ENCODE data around the gene RTL3. TPM values are rescaled to one million over a fixed set of nuclear protein-coding genes. Genes with fewer than 3 reads are reported as not detected.
A peak's percentile ranks its signal among the peaks of the same experiment; 100 is the strongest.
"Not testable (repeated sequence)": the region's sequence is repeated elsewhere in the genome, so short reads cannot be mapped to it uniquely, and the experiment has no call there.

RTL3 gene
- polyA plus RNA-seq (ENCODE audit: insufficient read length), result 1.8 TPM

DNA sequence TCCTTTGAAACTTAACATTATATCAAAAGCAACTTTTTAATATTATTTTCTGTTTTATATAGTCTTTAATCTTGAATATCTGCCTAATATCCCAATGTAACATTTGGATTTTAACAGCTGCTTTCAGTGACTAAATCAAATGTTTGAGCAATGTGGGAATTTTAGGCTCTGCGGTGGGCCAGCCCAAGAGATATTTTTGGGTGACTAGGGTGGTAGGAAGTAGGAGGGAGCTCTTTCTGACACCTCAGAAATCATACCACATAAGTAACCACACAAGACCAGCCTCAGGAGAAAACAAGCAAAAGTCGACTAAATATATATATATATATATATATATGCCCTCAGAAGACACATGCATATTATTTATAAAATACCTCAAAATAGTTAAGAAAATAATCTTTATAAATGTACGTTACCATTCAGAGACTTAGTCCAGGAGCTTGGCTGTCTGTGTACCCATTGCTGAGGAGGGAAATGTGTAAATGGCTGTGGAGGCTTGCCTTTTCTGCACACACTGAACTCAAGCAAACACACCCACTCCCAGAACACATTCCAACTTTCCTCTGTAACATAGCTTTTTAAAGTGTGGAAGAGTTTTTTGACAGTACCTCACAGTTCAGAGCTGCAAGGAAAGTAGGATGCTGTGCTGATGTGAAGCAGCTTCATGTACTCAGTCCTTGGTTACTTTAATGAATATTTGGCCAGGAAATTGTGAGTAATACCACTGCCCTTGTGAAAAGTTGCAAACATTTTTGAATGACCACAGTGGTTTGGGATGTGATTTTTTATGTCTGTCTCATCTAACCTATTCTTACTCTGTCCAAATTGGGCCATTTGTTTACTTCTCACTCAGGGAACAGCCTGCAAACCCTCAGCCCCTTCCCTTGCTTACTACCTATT lies at the start of gene RTL3:
Gene RTL3 (minus strand): TSS at position 484 of the 900 bp plus-strand sequence. CDS start 908 bp downstream, outside the sequence.
- no peak for DNase-seq (ENCODE audit: low read depth)

DNA sequence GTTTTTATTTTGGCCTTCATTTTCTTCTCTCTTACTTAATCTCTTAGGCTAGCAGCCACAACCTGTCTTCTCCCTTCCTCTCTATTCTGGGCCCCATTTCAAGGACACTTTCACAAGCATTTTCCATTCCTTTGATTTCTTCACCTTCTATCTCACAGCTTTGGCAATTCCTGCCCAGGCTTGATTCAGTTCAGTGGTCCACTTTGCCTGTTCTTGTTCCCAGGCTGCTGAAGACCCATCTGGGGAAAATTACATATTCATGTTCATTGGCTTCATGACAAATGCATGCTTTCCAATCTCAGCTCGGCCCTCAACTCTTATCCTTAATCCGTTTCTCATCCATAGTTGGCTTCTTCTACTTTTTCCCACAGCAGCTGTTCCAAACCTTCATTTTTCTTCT lies 49.7 kb upstream of the RTL3 start:
- peak; percentile 77 for DNase-seq (ENCODE audit: low read depth)

GRCh38 chrX:78708262-78708661 lies 49.1 kb upstream of the RTL3 start:
- peak; percentile 59 for DNase-seq (ENCODE audit: low read depth)

DNA sequence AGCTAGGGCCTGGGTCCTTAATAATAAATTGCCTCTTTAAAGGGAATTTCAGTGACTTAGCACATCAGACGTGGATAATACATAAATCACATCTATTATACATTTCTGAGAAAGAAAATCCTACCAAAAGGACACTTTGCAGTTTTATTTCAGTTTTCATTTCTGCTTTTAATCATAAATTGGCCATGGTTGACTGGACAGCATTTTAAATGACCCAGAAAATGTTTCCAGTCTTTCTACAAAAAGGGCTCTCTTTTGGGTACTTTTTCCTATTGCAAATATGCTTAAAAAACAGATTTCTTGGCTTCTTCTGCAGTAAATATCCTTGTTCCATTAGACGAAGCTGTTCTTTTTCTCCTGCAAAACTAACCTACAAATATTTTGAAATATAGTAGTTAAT lies 46.9 kb upstream of the RTL3 start:
- DNase-seq (ENCODE audit: low read depth), result no peak

- peak; percentile 64 for DNase-seq (ENCODE audit: low read depth)
Measured at GRCh38 chrX:78693536-78693935, 34.4 kb upstream of the RTL3 start.

- DNase-seq (ENCODE audit: low read depth), result peak; percentile 45
Measured at GRCh38 chrX:78693012-78693411, 33.9 kb upstream of the RTL3 start.

GRCh38 chrX:78687586-78687985 lies 28.5 kb upstream of the RTL3 start:
- DNase-seq (ENCODE audit: low read depth), result no peak

GRCh38 chrX:78673246-78673645 lies 14.1 kb upstream of the RTL3 start:
- DNase-seq (ENCODE audit: low read depth), result no peak

DNA sequence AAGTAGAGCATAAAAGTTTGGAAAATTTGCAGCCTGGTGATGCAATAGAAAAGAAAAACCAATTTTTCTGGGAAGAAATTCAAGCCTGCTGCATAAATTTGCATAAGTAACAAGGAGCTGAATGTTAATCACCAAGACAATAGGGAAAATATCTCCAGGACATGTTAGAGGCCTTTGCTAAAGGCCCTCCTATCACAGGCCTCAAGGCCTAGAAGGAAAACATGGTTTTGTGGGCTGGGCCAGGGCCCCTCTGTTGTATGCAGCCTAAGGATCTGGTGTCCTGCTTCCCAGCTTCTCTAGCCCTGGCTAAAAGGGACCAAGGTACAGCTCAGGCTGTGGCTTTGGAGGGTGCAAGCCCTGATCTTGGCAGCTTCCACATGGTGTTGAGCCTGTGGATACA lies 6.2 kb upstream of the RTL3 start:
- no peak for DNase-seq (ENCODE audit: low read depth)

DNA sequence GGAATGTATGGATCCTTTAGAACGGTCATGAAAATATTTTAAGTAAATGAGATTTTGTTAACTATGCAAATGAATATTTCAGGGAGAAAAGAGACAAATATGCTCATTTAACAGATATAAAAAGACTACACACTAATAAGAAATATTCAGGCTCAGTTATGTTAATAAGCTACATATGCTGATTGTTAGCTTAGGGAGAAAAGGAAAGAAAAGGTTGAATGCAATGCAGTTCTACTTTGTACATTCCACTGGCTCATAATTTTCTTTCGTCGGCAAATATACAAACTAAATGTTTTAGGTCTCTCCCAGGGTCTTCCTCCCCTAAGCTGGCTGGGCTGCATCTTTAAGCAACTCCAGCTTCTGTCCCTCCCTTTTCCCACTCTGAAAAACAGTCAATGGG lies 2.7 kb upstream of the RTL3 start:
- DNase-seq (ENCODE audit: low read depth), result no peak

GRCh38 chrX:78659955-78660354 lies 827 bp upstream of the RTL3 start:
- DNase-seq (ENCODE audit: low read depth), result no peak

- DNase-seq (ENCODE audit: low read depth), result no peak
Measured at GRCh38 chrX:78658414-78658813, 714 bp downstream of the RTL3 start.

GRCh38 chrX:78655642-78656041 lies 3.5 kb downstream of the RTL3 start:
- no peak for DNase-seq (ENCODE audit: low read depth)

DNA sequence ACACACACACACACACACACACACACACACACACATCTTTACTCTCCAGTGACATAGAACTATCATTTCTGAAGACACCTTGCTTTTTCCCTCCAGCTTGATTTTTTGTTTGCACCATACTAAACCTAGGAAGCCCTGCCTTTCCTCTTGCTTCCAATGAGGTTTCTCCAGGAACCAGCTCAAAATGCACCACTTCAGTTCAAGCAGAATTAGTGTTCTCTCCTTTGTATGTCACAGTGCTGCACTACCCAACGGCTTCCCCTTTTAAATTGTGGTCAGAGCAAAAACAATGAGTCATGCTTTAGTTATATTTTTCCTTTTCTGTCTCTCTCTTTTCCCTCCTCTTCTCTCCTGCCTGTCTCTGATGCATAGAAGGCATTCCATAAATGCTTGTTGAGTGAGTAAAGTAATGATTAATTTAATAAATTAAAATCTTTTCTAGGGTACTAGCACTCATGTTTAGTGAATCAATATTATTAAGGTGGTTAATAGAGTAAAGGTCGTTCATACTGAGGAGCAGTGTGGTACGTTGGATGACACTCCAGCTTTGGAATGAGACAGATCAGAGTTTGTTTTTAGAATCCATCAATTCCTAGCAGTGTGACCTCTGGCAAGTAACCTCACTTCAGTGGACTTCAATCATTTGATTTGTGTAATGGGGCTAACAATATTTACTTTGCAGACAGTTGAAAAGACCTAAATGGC lies 5.9 kb downstream of the RTL3 start:
- DNase-seq (ENCODE audit: low read depth), result no peak

GRCh38 chrX:78650906-78651437 lies 8.2 kb downstream of the RTL3 start:
- DNase-seq (ENCODE audit: low read depth), result no peak

DNA sequence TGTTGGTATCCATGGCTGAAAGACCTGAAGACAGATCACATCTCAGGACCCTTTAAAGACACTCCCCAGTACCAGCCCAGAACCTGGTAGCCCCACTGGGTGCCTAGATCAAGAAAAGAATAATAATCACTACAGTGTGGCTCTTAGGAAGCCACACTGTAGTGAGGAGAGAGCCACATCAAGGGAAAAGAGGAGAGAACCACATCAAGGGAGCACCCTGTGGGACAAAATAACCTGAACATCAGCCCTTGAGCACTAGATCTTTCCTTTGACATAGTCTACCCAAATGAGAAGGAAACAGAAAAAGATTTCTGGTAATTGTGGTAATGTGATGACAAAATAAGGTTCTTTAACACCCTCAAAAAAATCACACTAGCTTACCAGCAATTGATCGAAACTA lies 15.3 kb downstream of the RTL3 start:
- no peak for DNase-seq (ENCODE audit: low read depth)

DNA sequence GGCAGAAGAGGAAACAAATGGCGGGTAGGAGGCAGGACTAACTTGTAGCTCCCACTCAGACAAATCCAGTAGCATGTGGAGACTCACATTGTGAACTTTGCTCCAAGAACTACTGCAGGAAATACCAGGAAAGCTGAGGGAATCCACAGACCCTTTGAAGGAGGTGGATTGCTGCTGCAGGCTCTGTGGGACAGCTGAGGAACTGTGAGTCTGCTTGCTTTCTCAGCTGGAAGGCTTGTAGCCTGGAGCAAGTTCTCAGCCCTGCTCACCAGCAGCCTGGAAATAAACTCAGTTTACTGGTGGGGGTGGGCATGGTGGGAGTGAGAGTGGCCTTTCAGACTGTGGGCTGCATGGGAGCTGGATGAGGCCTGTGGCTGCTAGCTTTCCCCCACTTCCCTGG lies 16.0 kb downstream of the RTL3 start:
- DNase-seq (ENCODE audit: low read depth), result no peak

DNA sequence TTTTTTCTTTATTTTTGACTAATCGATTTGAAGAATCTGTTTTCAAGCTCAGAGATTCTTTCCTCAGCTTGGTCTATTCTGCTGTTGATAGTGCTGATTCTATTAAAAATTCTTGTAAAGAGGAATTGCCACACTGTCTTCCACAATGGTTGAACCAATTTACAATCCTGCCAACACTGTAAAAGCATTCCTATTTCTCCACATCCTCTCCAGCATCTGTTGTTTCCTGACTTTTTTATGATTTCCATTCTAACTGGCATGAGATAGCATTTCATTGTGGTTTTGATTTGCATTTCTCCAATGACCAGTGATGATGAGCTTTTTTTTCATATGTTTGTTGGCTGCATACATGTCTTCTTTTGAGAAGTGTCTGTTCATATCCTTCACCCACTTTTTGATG lies 23.0 kb downstream of the RTL3 start:
- not testable (repeated sequence) for DNase-seq (ENCODE audit: low read depth)

- DNase-seq (ENCODE audit: low read depth), result peak; percentile 70
Measured at GRCh38 chrX:78624962-78625909, 33.9 kb downstream of the RTL3 start.

GRCh38 chrX:78624426-78624825 lies 34.7 kb downstream of the RTL3 start:
- no peak for DNase-seq (ENCODE audit: low read depth)

DNA sequence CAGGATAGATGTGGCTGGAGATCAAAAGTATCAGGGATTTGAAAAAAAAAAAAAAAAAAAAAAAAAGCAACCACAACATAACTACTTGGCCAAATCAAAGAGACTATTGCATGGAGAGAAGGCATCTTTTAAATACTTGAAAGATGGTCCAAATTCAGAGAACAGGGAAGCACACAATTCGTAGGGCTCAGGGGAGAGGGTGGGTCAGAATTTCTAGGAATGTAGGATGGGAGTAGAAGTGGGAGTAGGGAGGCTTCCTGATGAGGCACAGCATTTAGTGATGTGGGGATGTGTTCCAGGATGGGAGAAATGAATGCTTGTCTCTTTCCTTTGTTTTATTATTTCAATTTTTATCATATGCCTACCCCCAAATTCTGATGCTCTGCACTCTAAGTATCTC lies 36.3 kb downstream of the RTL3 start:
- peak; percentile 36 for DNase-seq (ENCODE audit: low read depth)

DNA sequence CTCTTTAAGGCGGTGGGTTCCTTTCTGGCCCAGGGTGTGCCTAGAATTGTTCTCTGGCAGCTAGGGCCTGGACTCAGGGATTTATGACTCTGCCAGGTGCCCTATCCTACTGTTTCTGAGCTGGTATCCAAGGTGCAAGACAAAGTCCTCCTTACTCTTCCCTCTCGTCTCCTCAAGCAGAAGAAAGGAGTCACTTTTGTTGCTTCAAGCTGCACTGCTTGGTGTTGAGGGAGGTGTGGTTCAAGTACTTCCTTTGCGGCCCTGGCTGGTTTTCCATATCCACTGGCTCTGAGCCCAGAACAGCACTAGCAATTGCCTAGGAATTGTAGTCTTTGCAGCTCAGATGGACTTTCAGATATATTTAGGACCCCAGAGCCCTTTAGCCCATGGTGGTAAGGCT lies 39.3 kb downstream of the RTL3 start:
- DNase-seq (ENCODE audit: low read depth), result peak; percentile 24
